Mesenchymal stem cell (in vitro differentiated cells and primary cell): ENCODE data around the gene M6PR.

ENCODE experiments used
- DNase-seq: peaks from one replicate; pipeline ENCODE4 v3.0.0-alpha.2; 2013
- H2AFZ ChIP-seq: one replicate; pipeline ENCODE4 v1.6.1; 2013; ENCODE audit warnings: low read depth, mild to moderate bottlenecking, control low read depth, inconsistent platforms, low read length, moderate library complexity
- H2AK5ac ChIP-seq: 2 replicates; pipeline ENCODE4 v1.6.1; 2013; ENCODE audit warnings: low read length, moderate library complexity, mild to moderate bottlenecking, inconsistent platforms; ENCODE audit not compliant: severe bottlenecking
- H2BK120ac ChIP-seq: one replicate; pipeline ENCODE4 v1.6.1; 2013; ENCODE audit warnings: low read depth, mild to moderate bottlenecking, inconsistent platforms, low read length, moderate library complexity
- H2BK12ac ChIP-seq, 2 experiments: one replicate each; pipeline ENCODE4 v1.6.1; 2013; ENCODE audit warnings: inconsistent platforms in 2 of 2, low read length in 2 of 2, mild to moderate bottlenecking in 2 of 2, moderate library complexity in 2 of 2, control low read depth in 1 of 2
- H2BK15ac ChIP-seq: one replicate; pipeline ENCODE4 v1.6.1; 2013; ENCODE audit warnings: mild to moderate bottlenecking, low read depth, inconsistent platforms; ENCODE audit not compliant: poor library complexity, severe bottlenecking
- H2BK5ac ChIP-seq: 2 replicates; pipeline ENCODE4 v1.6.1; 2013; ENCODE audit warnings: low read depth, mild to moderate bottlenecking, low read length, control low read depth, inconsistent platforms; ENCODE audit not compliant: poor library complexity, severe bottlenecking
- H3K14ac ChIP-seq, 2 experiments: one replicate each; pipeline ENCODE4 v1.6.1; 2013; ENCODE audit warnings: inconsistent platforms in 2 of 2, low read length in 2 of 2, control low read depth in 1 of 2, mild to moderate bottlenecking in 1 of 2, moderate library complexity in 1 of 2
- H3K18ac ChIP-seq, 2 experiments: one replicate each; pipeline ENCODE4 v1.6.1; 2013; ENCODE audit warnings: inconsistent platforms in 2 of 2, low read length in 2 of 2, control low read depth in 1 of 2, low read depth in 1 of 2, mild to moderate bottlenecking in 1 of 2
- H3K23ac ChIP-seq, 2 experiments: one replicate each; pipeline ENCODE4 v1.6.1; 2013; ENCODE audit warnings: inconsistent platforms in 2 of 2, low read length in 2 of 2, mild to moderate bottlenecking in 2 of 2, moderate library complexity in 2 of 2, control low read depth in 1 of 2
- H3K27ac ChIP-seq: 2 replicates; pipeline ENCODE4 v1.5.1; 2013; ENCODE audit warnings: mild to moderate bottlenecking, moderate library complexity, low read length, control low read depth, inconsistent platforms; ENCODE audit not compliant: poor library complexity, severe bottlenecking
- H3K27me3 ChIP-seq, 2 experiments: 2 replicates each; pipeline versions ENCODE4 v1.6.1 to v1.7.0; 2013; ENCODE audit warnings: low read length in 2 of 2, mild to moderate bottlenecking in 2 of 2, moderate library complexity in 2 of 2, control low read depth in 1 of 2, inconsistent platforms in 1 of 2; ENCODE audit not compliant: control insufficient read depth in 1 of 2, insufficient read depth in 1 of 2
- H3K36me3 ChIP-seq, 2 experiments: 2 replicates each; pipeline versions ENCODE4 v1.6.1 to v1.7.0; 2013; ENCODE audit warnings: low read length in 2 of 2, control low read depth in 1 of 2, inconsistent platforms in 1 of 2, low read depth in 1 of 2, mild to moderate bottlenecking in 1 of 2; ENCODE audit not compliant: insufficient read depth in 2 of 2, control insufficient read depth in 1 of 2
- H3K4ac ChIP-seq, 2 experiments: one replicate each; pipeline ENCODE4 v1.6.1; 2013; ENCODE audit warnings: inconsistent platforms in 2 of 2, low read length in 2 of 2, mild to moderate bottlenecking in 2 of 2, moderate library complexity in 2 of 2, control low read depth in 1 of 2, low read depth in 1 of 2
- H3K4me1 ChIP-seq: 2 replicates; pipeline ENCODE4 v1.6.1; 2013; ENCODE audit warnings: low read depth, low read length, control low read depth; ENCODE audit not compliant: control insufficient read depth, insufficient read depth
- H3K4me2 ChIP-seq: 2 replicates; pipeline ENCODE4 v1.6.1; 2013; ENCODE audit warnings: low read length, mild to moderate bottlenecking, inconsistent platforms; ENCODE audit not compliant: poor library complexity, severe bottlenecking
- H3K4me3 ChIP-seq, 2 experiments: 2 replicates each; pipeline versions ENCODE4 v1.5.1 to v1.7.0; 2013; ENCODE audit warnings: low read length in 2 of 2, mild to moderate bottlenecking in 2 of 2, control low read depth in 1 of 2, low read depth in 1 of 2; ENCODE audit not compliant: insufficient read depth in 1 of 2
- H3K79me1 ChIP-seq: replicated peaks from 2 replicates; pipeline ENCODE4 v1.6.1; 2013; ENCODE audit warnings: mild to moderate bottlenecking, control low read depth, low read length, inconsistent platforms; ENCODE audit not compliant: poor library complexity, severe bottlenecking
- H3K9ac ChIP-seq: 2 replicates; pipeline ENCODE4 v1.7.0; 2013; ENCODE audit warnings: mild to moderate bottlenecking, low read length, moderate library complexity
- H3K9me3 ChIP-seq: 2 replicates; pipeline ENCODE4 v1.7.0; 2013; ENCODE audit warnings: mild to moderate bottlenecking, low read length; ENCODE audit not compliant: control insufficient read depth
- H4K8ac ChIP-seq: one replicate; pipeline ENCODE4 v1.6.1; 2013; ENCODE audit warnings: inconsistent platforms, mild to moderate bottlenecking, low read length, moderate library complexity
- H4K91ac ChIP-seq: one replicate; pipeline ENCODE4 v1.6.1; 2013; ENCODE audit warnings: mild to moderate bottlenecking, low read length, inconsistent platforms
- WGBS: methylation state at CpG from one replicate; pipeline ENCODE4 v1.1.7; 2013; ENCODE audit warnings: mixed read lengths; 5-methylcytosine and 5-hydroxymethylcytosine counted together

The M6PR gene

GRCh38 chr12:8913702-8914032 is 35.8 kb downstream of the M6PR start:
- Histone ChIP-seq H3K9ac (peak overlapping the region; percentile 90), H3K4ac (peak overlapping the region in 1 of 2 experiments; percentile 4), H4K8ac (no peak overlapping the region), H2AFZ (no peak overlapping the region), H3K27ac (peak overlapping the region; percentile 87), H3K4me3 (peak overlapping the region in 1 of 2 experiments; percentile 88), H2BK120ac (no peak overlapping the region), H2BK5ac (no peak overlapping the region), H3K14ac (no peak overlapping the region), H3K18ac (no peak overlapping the region), H3K9me3 (no peaks in the 10 kb centered on the region), H2BK15ac (no peak overlapping the region), H2AK5ac (no peak overlapping the region), H4K91ac (no peak overlapping the region), H3K23ac (no peak overlapping the region), H2BK12ac (no peak overlapping the region), H3K27me3 (no peaks in the 10 kb centered on the region), H3K79me1 (peaks cover 7% of the 10 kb centered on the region), H3K36me3 (peaks cover 0 to 2% of the 10 kb centered on the region in 2 experiments), H3K4me2 (peak overlapping the region; percentile 71), H3K4me1 (peaks cover 3% of the 10 kb centered on the region)
- DNase-seq, result no peak
- WGBS, result 12% methylated on average over 5 of the region's 6 CpGs

DNA sequence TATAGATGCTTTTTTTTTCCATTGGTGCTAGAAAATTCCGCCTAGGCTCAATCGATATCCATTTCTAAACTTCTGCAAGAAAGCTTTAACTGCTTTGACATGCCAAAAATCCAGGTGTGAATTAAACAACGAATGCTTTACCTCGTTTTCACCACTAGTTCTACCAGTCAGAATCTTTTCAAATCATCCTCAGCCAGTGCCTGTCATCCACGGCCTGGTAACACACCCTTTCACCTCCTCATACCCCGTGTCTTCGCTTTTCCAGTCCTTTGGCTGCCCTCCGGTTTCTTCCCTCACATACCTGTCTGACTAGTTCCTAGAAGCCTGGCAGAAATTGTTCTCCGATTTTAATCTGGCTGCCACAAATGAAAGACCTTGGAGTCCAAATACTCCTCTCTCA is 36.5 kb downstream of the M6PR start:
- no peak for DNase-seq
- H3K4me1 ChIP-seq, result peaks cover 3% of the 10 kb centered on the region
- no peak overlapping the region for H4K91ac ChIP-seq
- no peak overlapping the region for H3K14ac ChIP-seq
- H3K79me1 ChIP-seq, result peaks cover 4% of the 10 kb centered on the region
- WGBS, result 24% methylated on average over 8 of the region's 9 CpGs
- no peaks in the 10 kb centered on the region for H3K9me3 ChIP-seq
- H2BK120ac ChIP-seq, result no peak overlapping the region
- H2BK5ac ChIP-seq, result no peak overlapping the region
- no peak overlapping the region for H3K4ac ChIP-seq
- no peak overlapping the region for H2BK15ac ChIP-seq
- H2AK5ac ChIP-seq, result no peak overlapping the region
- no peaks in the 10 kb centered on the region for H3K36me3 ChIP-seq
- no peak overlapping the region for H3K23ac ChIP-seq
- no peak overlapping the region for H2AFZ ChIP-seq
- peak overlapping the region; percentile 16 for H4K8ac ChIP-seq
- H3K4me2 ChIP-seq, result no peak overlapping the region
- H3K4me3 ChIP-seq, result no peak overlapping the region
- peak overlapping the region; percentile 90 for H3K9ac ChIP-seq
- H3K27me3 ChIP-seq, result no peaks in the 10 kb centered on the region
- no peak overlapping the region for H2BK12ac ChIP-seq
- no peak overlapping the region for H3K18ac ChIP-seq
- no peak overlapping the region for H3K27ac ChIP-seq

DNA sequence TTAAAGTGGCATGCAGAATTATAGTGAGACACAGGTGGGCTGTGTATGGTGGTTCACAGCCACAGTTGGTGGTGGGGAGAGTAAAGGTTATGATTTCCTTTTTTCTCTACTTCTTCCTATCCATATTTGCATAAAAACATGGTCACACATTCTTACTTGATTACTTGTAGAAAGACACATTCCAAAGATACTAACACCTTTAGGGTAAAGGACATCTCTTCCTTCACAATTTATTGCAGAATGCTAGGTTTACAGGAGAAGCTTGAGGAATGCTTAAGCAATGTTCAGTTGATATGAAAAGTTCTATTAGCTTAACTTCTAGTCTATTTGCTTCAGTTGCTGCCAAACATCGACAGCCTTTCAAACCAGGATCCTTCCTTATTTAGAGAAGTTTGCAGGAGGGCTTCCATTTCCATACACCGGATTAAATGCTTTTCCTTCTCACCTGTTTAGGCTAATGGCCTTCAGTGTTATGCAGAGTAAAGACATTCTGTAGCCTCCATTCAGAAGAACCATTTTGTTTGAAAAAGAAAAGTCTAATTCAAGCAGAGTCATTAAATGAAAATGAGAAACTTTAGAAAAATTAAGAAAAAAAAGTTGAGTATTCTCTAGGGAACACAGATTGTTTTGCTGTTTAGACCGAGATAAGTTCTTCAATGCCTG is 37.7 kb downstream of the M6PR start:
- H3K9me3 ChIP-seq, result no peaks in the 10 kb centered on the region
- H3K27ac ChIP-seq, result no peak overlapping the region
- H3K9ac ChIP-seq, result no peak overlapping the region
- H3K4me2 ChIP-seq, result no peak overlapping the region
- H4K8ac ChIP-seq, result no peak overlapping the region
- DNase-seq, result no peak
- no peak overlapping the region for H2BK15ac ChIP-seq
- no peak overlapping the region for H3K23ac ChIP-seq
- H3K79me1 ChIP-seq, result peaks cover 3% of the 10 kb centered on the region
- no peak overlapping the region for H2BK5ac ChIP-seq
- no peak overlapping the region for H4K91ac ChIP-seq
- H2BK120ac ChIP-seq, result no peak overlapping the region
- no peak overlapping the region for H3K14ac ChIP-seq
- no peak overlapping the region for H3K18ac ChIP-seq
- no peaks in the 10 kb centered on the region for H3K27me3 ChIP-seq
- H3K4me3 ChIP-seq, result no peak overlapping the region
- H2BK12ac ChIP-seq, result no peak overlapping the region
- H2AFZ ChIP-seq, result no peak overlapping the region
- WGBS, result 100% methylated on average over 1 of the region's 3 CpGs
- H2AK5ac ChIP-seq, result no peak overlapping the region
- peaks cover 3% of the 10 kb centered on the region for H3K4me1 ChIP-seq
- no peaks in the 10 kb centered on the region for H3K36me3 ChIP-seq
- no peak overlapping the region for H3K4ac ChIP-seq

- no peak overlapping the region for H4K91ac ChIP-seq
- no peak overlapping the region for H3K18ac ChIP-seq
- no peaks in the 10 kb centered on the region for H3K79me1 ChIP-seq
- no peak overlapping the region for H3K23ac ChIP-seq
- no peak overlapping the region for H3K4me3 ChIP-seq
- peaks cover 1% of the 10 kb centered on the region for H3K4me1 ChIP-seq
- no peak overlapping the region for H3K14ac ChIP-seq
- H3K27me3 ChIP-seq, result no peaks in the 10 kb centered on the region
- no peak overlapping the region for H3K4me2 ChIP-seq
- H3K36me3 ChIP-seq, result no peaks in the 10 kb centered on the region
- H2AFZ ChIP-seq, result no peak overlapping the region
- no peak overlapping the region for H3K27ac ChIP-seq
- no peak overlapping the region for H3K4ac ChIP-seq
- no peaks in the 10 kb centered on the region for H3K9me3 ChIP-seq
- no peak overlapping the region for H4K8ac ChIP-seq
- no peak for DNase-seq
- H2BK5ac ChIP-seq, result no peak overlapping the region
- H2BK15ac ChIP-seq, result no peak overlapping the region
- no peak overlapping the region for H2BK120ac ChIP-seq
- H2BK12ac ChIP-seq, result no peak overlapping the region
- no peak overlapping the region for H2AK5ac ChIP-seq
- no peak overlapping the region for H3K9ac ChIP-seq
- 86% methylated on average over 5 of the region's 5 CpGs for WGBS
Observed at GRCh38 chr12:8909752-8910151, 39.7 kb downstream of the M6PR start.
